ENCODE data around the gene CCDC78. TPM values are rescaled to one million over a fixed set of nuclear protein-coding genes. Genes with fewer than 3 reads are reported as not detected.
"Not testable (repeated sequence)": the region's sequence is repeated elsewhere in the genome, so short reads cannot be mapped to it uniquely, and the experiment has no call there.

The CCDC78 gene
- total RNA-seq, 2 donors from 2014 or later: 0.92 to 0.95 TPM

DNA sequence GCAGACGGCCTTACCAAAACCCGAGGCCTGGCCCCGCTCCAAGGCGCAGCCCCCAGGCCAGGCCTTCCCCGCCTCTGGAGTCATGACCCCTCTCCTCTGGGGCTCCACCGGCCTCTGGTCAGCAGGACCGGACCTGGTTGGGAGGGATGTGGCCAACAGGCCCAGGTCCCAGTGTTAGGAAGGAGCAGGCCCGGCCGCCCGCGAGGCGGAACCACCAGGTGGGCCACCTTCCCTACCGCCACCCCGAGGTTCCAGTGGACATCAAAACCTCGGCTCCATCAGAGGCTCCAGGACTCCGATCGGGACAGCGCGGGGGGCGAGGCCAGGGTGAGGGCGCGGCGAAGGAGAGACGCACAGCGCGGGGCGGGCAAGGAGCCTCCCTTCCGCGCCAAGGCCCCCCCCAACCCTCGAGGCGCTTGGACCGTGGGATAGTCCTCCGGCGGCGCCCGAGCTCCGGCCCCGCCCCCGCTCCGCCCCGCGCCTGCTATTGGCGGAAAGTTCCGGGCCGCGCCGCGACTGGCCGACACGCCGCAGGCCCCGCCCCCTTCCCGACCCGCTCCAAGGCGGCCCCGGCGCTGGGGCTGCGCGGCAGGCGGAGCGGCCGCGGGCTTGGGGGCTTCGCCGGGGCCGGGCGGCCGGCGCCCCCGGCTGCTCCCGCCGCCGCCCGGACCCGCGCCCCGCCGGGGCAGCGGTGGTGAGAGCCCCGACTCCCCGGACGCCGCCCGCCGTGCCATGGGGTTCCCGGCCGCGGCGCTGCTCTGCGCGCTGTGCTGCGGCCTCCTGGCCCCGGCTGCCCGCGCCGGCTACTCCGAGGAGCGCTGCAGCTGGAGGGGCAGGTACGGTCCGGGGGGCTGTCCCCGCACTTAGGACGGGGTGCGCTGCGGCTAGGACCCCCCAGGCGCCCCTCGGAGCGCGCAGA lies 11.4 kb downstream of the CCDC78 start, which contains the start of gene METRN:
Gene METRN (plus strand): TSS at position 561 of the 919 bp plus-strand sequence. CDS start 172 bp downstream, at position 733.
- Histone ChIP-seq H3K27ac (no peak within 1 kb of the TSS), H3K27me3 (replicated peaks; ENCODE audit: insufficient read depth) (no peaks in the 10 kb centered on the region), H3K4me1 (ENCODE audit: control insufficient read depth in 1 of 2, low read depth in 2 of 2) (peaks cover 11 to 28% of the 10 kb centered on the region in 2 donors), H3K9me3 (no peaks in the 10 kb centered on the region), H3K4me3 (peak within 1 kb of the TSS; percentile 81), H3K36me3 (no peaks in the 10 kb centered on the region)
- DNase-seq (ENCODE audit: low spot score) (peak; percentile 57), ATAC-seq (ENCODE audit: insufficient number of reproducible peaks, low FRiP score, low read depth) (peak; percentile 87)
- TF ChIP-seq, protein P1, sequence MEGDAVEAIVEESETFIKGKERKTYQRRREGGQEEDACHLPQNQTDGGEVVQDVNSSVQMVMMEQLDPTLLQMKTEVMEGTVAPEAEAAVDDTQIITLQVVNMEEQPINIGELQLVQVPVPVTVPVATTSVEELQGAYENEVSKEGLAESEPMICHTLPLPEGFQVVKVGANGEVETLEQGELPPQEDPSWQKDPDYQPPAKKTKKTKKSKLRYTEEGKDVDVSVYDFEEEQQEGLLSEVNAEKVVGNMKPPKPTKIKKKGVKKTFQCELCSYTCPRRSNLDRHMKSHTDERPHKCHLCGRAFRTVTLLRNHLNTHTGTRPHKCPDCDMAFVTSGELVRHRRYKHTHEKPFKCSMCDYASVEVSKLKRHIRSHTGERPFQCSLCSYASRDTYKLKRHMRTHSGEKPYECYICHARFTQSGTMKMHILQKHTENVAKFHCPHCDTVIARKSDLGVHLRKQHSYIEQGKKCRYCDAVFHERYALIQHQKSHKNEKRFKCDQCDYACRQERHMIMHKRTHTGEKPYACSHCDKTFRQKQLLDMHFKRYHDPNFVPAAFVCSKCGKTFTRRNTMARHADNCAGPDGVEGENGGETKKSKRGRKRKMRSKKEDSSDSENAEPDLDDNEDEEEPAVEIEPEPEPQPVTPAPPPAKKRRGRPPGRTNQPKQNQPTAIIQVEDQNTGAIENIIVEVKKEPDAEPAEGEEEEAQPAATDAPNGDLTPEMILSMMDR (IDR thresholded peaks at IDR 0.05): no peak

DNA sequence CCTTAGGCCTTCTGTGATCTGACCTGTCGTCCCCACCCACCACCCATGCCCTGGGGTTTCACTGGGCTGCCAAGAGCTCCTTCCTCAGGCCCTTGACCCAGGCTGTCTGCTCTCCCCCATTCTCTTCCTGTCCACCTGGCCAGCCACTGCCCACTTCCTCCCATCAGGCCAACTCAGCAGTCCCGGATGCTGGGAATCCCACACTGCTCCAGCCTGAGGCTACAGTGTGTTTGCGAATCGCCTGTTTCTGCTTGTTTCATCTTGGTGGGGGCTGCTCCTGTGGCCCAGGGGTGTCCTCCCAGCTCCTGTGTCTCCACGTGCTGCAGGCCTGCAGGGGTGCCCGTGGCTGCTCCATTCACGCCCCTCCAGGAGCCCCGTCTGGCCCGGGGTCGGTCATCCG lies 12.2 kb downstream of the CCDC78 start:
- no peaks in the 10 kb centered on the region for H3K27me3 ChIP-seq (replicated peaks; ENCODE audit: insufficient read depth)
- no peaks in the 10 kb centered on the region for H3K36me3 ChIP-seq
- no peak overlapping the region for H3K27ac ChIP-seq
- ATAC-seq (ENCODE audit: insufficient number of reproducible peaks, low FRiP score, low read depth): no peak
- H3K4me3 ChIP-seq: no peak overlapping the region
- no peaks in the 10 kb centered on the region for H3K9me3 ChIP-seq
- DNase-seq (ENCODE audit: low spot score): no peak
- TF ChIP-seq, protein P1 (IDR thresholded peaks at IDR 0.05): no peak
- H3K4me1 ChIP-seq (ENCODE audit: control insufficient read depth in 1 of 2, low read depth in 2 of 2): peaks cover 12 to 32% of the 10 kb centered on the region in 2 donors

DNA sequence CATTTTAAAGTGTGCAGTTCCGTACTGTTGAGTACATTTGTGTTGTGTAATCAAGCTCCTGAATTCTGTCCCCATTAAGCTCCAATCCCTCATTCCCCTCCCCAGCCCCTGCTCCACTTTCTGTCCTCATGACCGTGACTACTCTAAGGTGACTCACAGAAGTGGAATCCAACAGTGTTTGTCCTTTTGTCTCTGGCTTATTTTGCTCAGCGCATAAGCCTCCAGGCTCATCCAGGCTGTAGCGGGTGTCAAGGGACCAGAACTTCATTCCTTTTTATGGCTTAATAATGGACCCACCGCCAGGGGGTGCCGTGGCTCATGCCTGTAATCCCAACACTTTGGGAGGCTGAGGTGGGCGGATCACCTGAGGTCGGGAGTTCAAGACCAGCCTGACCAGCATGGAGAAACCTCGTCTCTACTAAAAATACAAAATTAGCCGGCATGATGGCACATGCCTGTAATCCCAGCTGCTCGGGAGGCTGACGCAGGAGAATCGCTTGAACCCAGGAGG lies 13.4 kb downstream of the CCDC78 start:
- not testable (repeated sequence) for H3K36me3 ChIP-seq; ATAC-seq (ENCODE audit: insufficient number of reproducible peaks, low FRiP score, low read depth); H3K27me3 ChIP-seq (replicated peaks; ENCODE audit: insufficient read depth); H3K9me3 ChIP-seq; H3K4me3 ChIP-seq; DNase-seq (ENCODE audit: low spot score); H3K27ac ChIP-seq
- TF ChIP-seq, protein P1 (IDR thresholded peaks at IDR 0.05): peak; percentile 14
- peaks cover 12 to 32% of the 10 kb centered on the region in 2 donors for H3K4me1 ChIP-seq (ENCODE audit: control insufficient read depth in 1 of 2, low read depth in 2 of 2)

DNA sequence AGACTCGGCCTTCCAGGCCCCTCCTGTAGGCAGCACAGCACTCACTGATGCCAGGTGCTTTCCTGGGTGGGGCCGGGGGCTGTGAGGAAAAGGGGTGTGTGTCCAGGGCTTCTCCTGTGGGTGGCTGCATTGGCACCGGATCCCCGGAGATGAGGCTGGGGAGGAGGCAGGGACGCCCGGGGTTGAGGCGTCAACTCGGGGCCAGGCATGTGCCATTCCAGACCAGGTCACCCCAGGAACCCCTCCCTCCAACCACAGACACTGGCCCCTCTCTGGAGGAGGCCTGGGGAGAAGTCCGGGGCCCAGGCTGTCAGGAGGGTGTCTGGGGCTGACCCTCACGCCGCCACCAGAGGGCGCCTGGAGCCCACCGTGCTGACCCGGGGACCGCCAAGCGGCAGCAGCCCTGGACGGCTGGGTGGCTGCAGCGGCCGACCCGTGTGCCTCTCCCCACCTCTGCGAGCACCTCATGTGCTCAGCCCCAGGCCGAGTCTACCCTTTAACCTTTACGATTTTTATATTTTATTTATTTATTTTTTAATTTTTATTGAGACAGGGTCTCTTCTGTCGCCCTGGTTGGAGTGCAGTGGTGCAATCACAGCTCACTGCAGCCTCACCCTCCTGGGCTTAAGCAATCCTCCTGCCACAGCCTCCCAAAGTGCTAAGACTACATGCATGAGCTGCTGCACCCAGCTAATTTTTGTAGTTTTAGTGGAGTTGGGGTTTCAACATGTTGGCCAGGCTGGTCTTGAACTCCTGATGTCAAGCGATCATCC lies 14.5 kb downstream of the CCDC78 start:
- Histone ChIP-seq H3K36me3 (no peaks in the 10 kb centered on the region), H3K4me3 (no peak overlapping the region), H3K27ac (no peak overlapping the region), H3K9me3 (no peaks in the 10 kb centered on the region), H3K4me1 (ENCODE audit: control insufficient read depth in 1 of 2, low read depth in 2 of 2) (peaks cover 12 to 30% of the 10 kb centered on the region in 2 donors), H3K27me3 (replicated peaks; ENCODE audit: insufficient read depth) (peaks cover 11% of the 10 kb centered on the region)
- TF ChIP-seq, protein P1 (IDR thresholded peaks at IDR 0.05): peak; percentile 93
- no peak for DNase-seq (ENCODE audit: low spot score)
- ATAC-seq (ENCODE audit: insufficient number of reproducible peaks, low FRiP score, low read depth): no peak

DNA sequence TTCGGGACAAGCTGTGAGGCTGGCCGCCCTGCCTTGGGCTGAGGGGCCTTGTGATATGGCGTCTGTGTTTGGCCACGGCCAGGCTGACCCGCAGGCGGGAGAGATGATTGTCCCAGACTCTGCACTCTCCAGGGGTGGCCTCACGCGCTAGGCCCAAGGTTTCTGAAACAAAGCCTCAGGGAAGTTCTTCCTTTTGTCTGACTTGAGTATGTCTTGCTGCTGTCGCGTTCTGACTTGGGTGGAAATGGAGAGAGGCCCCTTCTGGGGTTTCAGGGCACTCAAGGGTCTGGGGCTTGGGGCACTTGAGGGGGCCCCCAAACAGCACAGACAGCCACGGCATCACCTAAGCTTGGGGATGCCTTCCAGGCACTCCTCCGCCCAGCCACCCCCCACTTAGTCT lies 15.2 kb downstream of the CCDC78 start:
- H3K27ac ChIP-seq: no peak overlapping the region
- TF ChIP-seq, protein P1 (IDR thresholded peaks at IDR 0.05): no peak
- no peak for ATAC-seq (ENCODE audit: insufficient number of reproducible peaks, low FRiP score, low read depth)
- H3K4me3 ChIP-seq: no peak overlapping the region
- peaks cover 12 to 23% of the 10 kb centered on the region in 2 donors for H3K4me1 ChIP-seq (ENCODE audit: control insufficient read depth in 1 of 2, low read depth in 2 of 2)
- peaks cover 11% of the 10 kb centered on the region for H3K27me3 ChIP-seq (replicated peaks; ENCODE audit: insufficient read depth)
- H3K36me3 ChIP-seq: no peaks in the 10 kb centered on the region
- no peaks in the 10 kb centered on the region for H3K9me3 ChIP-seq
- DNase-seq (ENCODE audit: low spot score): no peak

Measured in thoracic aorta (tissue), 2 donors.